OCI-LY3 (cell line): Measurements from ENCODE around the gene BABAM2.

Experiments used
- H2AFZ ChIP-seq: fragments of 200-600, 300-600 bp; shearing (Covaris generic); 2 replicates; pipeline ENCODE4 v1.6.0; 2014; ENCODE audit warnings: antibody characterized with exemption, low read depth, low read length
- H3K27ac ChIP-seq: fragments of 200-600, 300-600 bp; sonication (generic); 2 replicates; pipeline ENCODE4 v1.5.1; 2014; ENCODE audit warnings: mild to moderate bottlenecking, low read length, moderate library complexity, mixed read lengths
- H3K27me3 ChIP-seq: fragments of 200-600, 300-600 bp; sonication (generic); 2 replicates; pipeline ENCODE4 v1.6.1; 2014; ENCODE audit warnings: low read depth, low read length, mixed read lengths
- H3K36me3 ChIP-seq: fragments of 200-600, 300-600 bp; sonication (generic); replicated peaks from 2 replicates; pipeline ENCODE3; 2014; ENCODE audit warnings: low read depth, low read length, mixed read lengths
- H3K4me1 ChIP-seq: fragments of 300-600, 200-600 bp; sonication (generic); 2 replicates; pipeline ENCODE4 v1.6.1; 2014; ENCODE audit warnings: low read length, mixed read lengths
- H3K4me2 ChIP-seq: fragments of 200-600, 300-600 bp; sonication (generic); 2 replicates; pipeline ENCODE4 v1.6.1; 2014; ENCODE audit warnings: low read length, mixed read lengths
- H3K4me3 ChIP-seq: fragments of 300-600, 200-600 bp; sonication (generic); 2 replicates; pipeline ENCODE4 v1.5.1; 2014; ENCODE audit warnings: antibody characterized with exemption, mild to moderate bottlenecking, low read length, moderate library complexity
- H3K79me2 ChIP-seq: fragments of 300-600, 200-600 bp; shearing (Covaris generic); 2 replicates; pipeline ENCODE4 v1.6.1; 2014; ENCODE audit warnings: mild to moderate bottlenecking, low read length, mixed read lengths
- H3K9ac ChIP-seq: fragments of 300-600, 200-600 bp; shearing (Covaris generic); 2 replicates; pipeline ENCODE4 v1.6.0; 2014; ENCODE audit warnings: mild to moderate bottlenecking, low read length, moderate library complexity
- H3K9me3 ChIP-seq: fragments of 200-600, 300-600 bp; shearing (Covaris generic); 2 replicates; pipeline ENCODE4 v1.6.1; 2014; ENCODE audit warnings: low read length, mixed read lengths; ENCODE audit not compliant: insufficient read depth
- H4K20me1 ChIP-seq: fragments of 200-600, 300-600 bp; sonication (generic); 2 replicates; pipeline ENCODE4 v1.6.1; 2016; ENCODE audit warnings: low read length, mixed read lengths; ENCODE audit not compliant: insufficient read depth
- CTCF ChIP-seq: fragments of 200-600, 300-600 bp; sonication (generic); IDR thresholded peaks from 2 replicates; pipeline ENCODE4 v1.5.1; 2014; ENCODE audit warnings: antibody characterized with exemption, low read length, low read depth
- EZH2phosphoT487 ChIP-seq: fragments of 200-600 bp; shearing (Covaris generic); IDR thresholded peaks from 2 replicates; pipeline ENCODE4 v1.6.1; 2018; ENCODE audit warnings: antibody characterized with exemption, mixed run types, low read depth

Gene BABAM2

GRCh38 chr2:28134857-28135256 is 244.3 kb downstream of the BABAM2 start:
- H2AFZ ChIP-seq = no peak overlapping the region
- no peaks in the 10 kb centered on the region for H4K20me1 ChIP-seq
- no peaks in the 10 kb centered on the region for H3K9me3 ChIP-seq
- no peaks in the 10 kb centered on the region for H3K27me3 ChIP-seq
- H3K36me3 ChIP-seq = no peaks in the 10 kb centered on the region
- peaks cover 11% of the 10 kb centered on the region for H3K4me1 ChIP-seq
- H3K79me2 ChIP-seq = no peaks in the 10 kb centered on the region
- H3K4me3 ChIP-seq = no peak overlapping the region
- TF ChIP-seq CTCF (no peak), EZH2phosphoT487 (no peak)
- H3K27ac ChIP-seq = no peak overlapping the region
- no peak overlapping the region for H3K4me2 ChIP-seq
- H3K9ac ChIP-seq = no peak overlapping the region

GRCh38 chr2:28135324-28135723 is 244.8 kb downstream of the BABAM2 start:
- TF ChIP-seq EZH2phosphoT487 = no peak
- TF ChIP-seq CTCF = no peak
- Histone ChIP-seq H3K9me3 (no peaks in the 10 kb centered on the region), H3K4me2 (no peak overlapping the region)

GRCh38 chr2:28135799-28136198 is 245.3 kb downstream of the BABAM2 start:
- H3K9me3 ChIP-seq = no peaks in the 10 kb centered on the region
- H3K36me3 ChIP-seq = no peaks in the 10 kb centered on the region
- H3K9ac ChIP-seq = no peak overlapping the region
- H3K27me3 ChIP-seq = no peaks in the 10 kb centered on the region
- H3K79me2 ChIP-seq = no peaks in the 10 kb centered on the region
- no peak overlapping the region for H2AFZ ChIP-seq
- no peak overlapping the region for H3K4me3 ChIP-seq
- H4K20me1 ChIP-seq = no peaks in the 10 kb centered on the region
- peaks cover 11% of the 10 kb centered on the region for H3K4me1 ChIP-seq
- no peak overlapping the region for H3K27ac ChIP-seq
- H3K4me2 ChIP-seq = no peak overlapping the region
- TF ChIP-seq CTCF (no peak), EZH2phosphoT487 (no peak)

More at GRCh38 chr2:28135324-28135723, 244.8 kb downstream of the BABAM2 start:
- Histone ChIP-seq H3K36me3 (no peaks in the 10 kb centered on the region), H4K20me1 (no peaks in the 10 kb centered on the region), H3K4me3 (no peak overlapping the region), H3K4me1 (peaks cover 11% of the 10 kb centered on the region), H2AFZ (no peak overlapping the region), H3K79me2 (no peaks in the 10 kb centered on the region), H3K9ac (no peak overlapping the region), H3K27ac (no peak overlapping the region), H3K27me3 (no peaks in the 10 kb centered on the region)

GRCh38 chr2:28136556-28136955 is 246.0 kb downstream of the BABAM2 start:
- H2AFZ ChIP-seq = no peak overlapping the region
- H3K27me3 ChIP-seq = no peaks in the 10 kb centered on the region
- H4K20me1 ChIP-seq = no peaks in the 10 kb centered on the region
- no peaks in the 10 kb centered on the region for H3K9me3 ChIP-seq
- H3K4me1 ChIP-seq = peaks cover 11% of the 10 kb centered on the region
- H3K4me2 ChIP-seq = no peak overlapping the region
- H3K9ac ChIP-seq = no peak overlapping the region
- H3K27ac ChIP-seq = no peak overlapping the region
- TF ChIP-seq EZH2phosphoT487 = no peak
- TF ChIP-seq CTCF = no peak
- H3K79me2 ChIP-seq = no peaks in the 10 kb centered on the region
- H3K4me3 ChIP-seq = no peak overlapping the region
- H3K36me3 ChIP-seq = no peaks in the 10 kb centered on the region
